ENCODE measurements around the gene CYB5R4.
A peak's percentile ranks its signal among the peaks of the same experiment; 100 is the strongest.

The CYB5R4 gene

GRCh38 chr6:83962582-83962981 is 103.1 kb downstream of the CYB5R4 start:
- Histone ChIP-seq H3K27me3 (replicated peaks; ENCODE audit: control insufficient read depth, insufficient read depth, low read length) (no peaks in the 10 kb centered on the region), H3K36me3 (ENCODE audit: control insufficient read depth, insufficient read depth, low read length) (peaks cover 3% of the 10 kb centered on the region), H3K4me3 (replicated peaks; ENCODE audit: low read depth, low read length) (no peak overlapping the region)
- TF ChIP-seq CTCF (IDR thresholded peaks at IDR 0.05; ENCODE audit: insufficient read depth, low read length, poor library complexity, severe bottlenecking), result no peak
- peak; percentile 12 for DNase-seq (ENCODE audit: extremely low read depth, insufficient read length)

DNA sequence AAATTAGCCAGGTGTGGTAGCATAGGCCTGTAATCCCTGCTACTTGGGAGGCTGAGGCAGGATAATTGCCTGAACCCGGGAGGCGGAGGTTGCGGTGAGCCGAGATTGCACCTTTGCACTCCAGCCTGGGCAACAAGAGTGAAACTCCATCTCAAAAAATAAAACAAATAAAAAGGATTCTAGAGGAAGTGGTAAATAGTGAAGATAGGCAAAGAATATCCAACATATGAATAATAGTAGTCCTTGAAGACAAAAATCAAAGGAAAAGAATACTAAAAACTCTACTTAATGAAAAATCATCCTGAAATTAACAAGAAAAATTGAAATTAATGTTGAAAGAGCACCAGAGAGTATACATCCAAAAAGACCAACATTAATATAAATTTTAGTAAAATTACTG is 107.0 kb downstream of the CYB5R4 start:
- Histone ChIP-seq H3K27me3 (replicated peaks; ENCODE audit: control insufficient read depth, insufficient read depth, low read length) (no peaks in the 10 kb centered on the region), H3K36me3 (ENCODE audit: control insufficient read depth, insufficient read depth, low read length) (no peaks in the 10 kb centered on the region; the same call in 1 of the 2 replicates), H3K4me3 (replicated peaks; ENCODE audit: low read depth, low read length) (no peak overlapping the region)
- DNase-seq (ENCODE audit: extremely low read depth, insufficient read length), result no peak
- no peak for TF ChIP-seq CTCF (IDR thresholded peaks at IDR 0.05; ENCODE audit: insufficient read depth, low read length, poor library complexity, severe bottlenecking)

DNA sequence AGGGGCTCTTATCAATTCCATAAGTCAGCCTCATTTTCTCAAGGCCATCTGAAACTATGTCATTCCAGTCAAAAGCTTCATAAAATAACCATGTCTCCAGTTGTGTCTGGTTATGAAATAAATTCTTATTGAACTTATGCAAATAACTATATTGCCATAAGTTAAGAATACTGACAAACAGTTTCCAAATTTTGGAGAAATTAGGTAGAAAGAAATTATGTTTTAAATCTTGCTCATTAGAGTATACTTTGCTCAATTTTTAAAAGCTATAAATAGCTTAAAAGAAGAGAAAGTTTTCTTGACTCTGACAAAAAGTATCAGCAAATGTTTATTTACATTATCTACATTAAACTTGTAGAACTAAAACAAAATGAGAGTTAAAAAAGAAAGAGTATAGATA is 111.1 kb downstream of the CYB5R4 start:
- Histone ChIP-seq H3K36me3 (ENCODE audit: control insufficient read depth, insufficient read depth, low read length) (no peaks in the 10 kb centered on the region), H3K4me3 (replicated peaks; ENCODE audit: low read depth, low read length) (no peak overlapping the region), H3K27me3 (replicated peaks; ENCODE audit: control insufficient read depth, insufficient read depth, low read length) (no peaks in the 10 kb centered on the region)
- no peak for TF ChIP-seq CTCF (IDR thresholded peaks at IDR 0.05; ENCODE audit: insufficient read depth, low read length, poor library complexity, severe bottlenecking)
- no peak for DNase-seq (ENCODE audit: extremely low read depth, insufficient read length)

GRCh38 chr6:83974409-83975050 is 115.0 kb downstream of the CYB5R4 start:
- H3K36me3 ChIP-seq (ENCODE audit: control insufficient read depth, insufficient read depth, low read length), result no peaks in the 10 kb centered on the region
- no peak overlapping the region for H3K4me3 ChIP-seq (replicated peaks; ENCODE audit: low read depth, low read length)
- H3K27me3 ChIP-seq (replicated peaks; ENCODE audit: control insufficient read depth, insufficient read depth, low read length), result no peaks in the 10 kb centered on the region
- no peak for TF ChIP-seq CTCF (IDR thresholded peaks at IDR 0.05; ENCODE audit: insufficient read depth, low read length, poor library complexity, severe bottlenecking)
- DNase-seq (ENCODE audit: extremely low read depth, insufficient read length), result no peak

GRCh38 chr6:83976037-83976755 is 116.7 kb downstream of the CYB5R4 start:
- Histone ChIP-seq H3K36me3 (ENCODE audit: control insufficient read depth, insufficient read depth, low read length) (no peaks in the 10 kb centered on the region), H3K27me3 (replicated peaks; ENCODE audit: control insufficient read depth, insufficient read depth, low read length) (no peaks in the 10 kb centered on the region), H3K4me3 (replicated peaks; ENCODE audit: low read depth, low read length) (no peak overlapping the region)
- no peak for TF ChIP-seq CTCF (IDR thresholded peaks at IDR 0.05; ENCODE audit: insufficient read depth, low read length, poor library complexity, severe bottlenecking)
- DNase-seq (ENCODE audit: extremely low read depth, insufficient read length), result no peak
